Peyer's patch (tissue), 4 donors: Measurements from ENCODE around the gene LRRC1. TPM values are rescaled to one million over a fixed set of nuclear protein-coding genes. Genes with fewer than 3 reads are reported as not detected.
A peak's percentile ranks its signal among the peaks of the same experiment; 100 is the strongest.

Source experiments
- DNase-seq, 3 donors: peaks; one replicate each; pipeline ENCODE4 v3.0.0-alpha.2; 2017 to 2019
- H3K27ac ChIP-seq, 4 donors: fragments of 200-600 bp; sonication (generic); one replicate each; pipeline ENCODE4 v1.5.1; 2016 to 2019
- H3K27me3 ChIP-seq, 2 donors: fragments of 200-600 bp; sonication (generic); one replicate each; pipeline ENCODE4 v1.5.1; 2019
- H3K36me3 ChIP-seq, 3 donors: fragments of 200-600 bp; sonication (generic); one replicate each; pipeline ENCODE4 v1.5.1; 2016 to 2019
- H3K4me1 ChIP-seq, 4 donors: fragments of 200-600 bp; sonication (generic); one replicate each; pipeline ENCODE4 v1.5.1; 2016 to 2019
- H3K4me3 ChIP-seq, 4 donors: fragments of 200-600 bp; sonication (generic); 1 replicate in 3 of 4; 2 replicates in 1 of 4; pipeline ENCODE4 v1.5.1; 2016 to 2019; ENCODE audit warnings: mild to moderate bottlenecking in 1 of 4
- H3K9me3 ChIP-seq, 4 donors: fragments of 200-600 bp; sonication (generic); one replicate each; pipeline ENCODE4 v1.5.1; 2016 to 2019; ENCODE audit warnings: mild to moderate bottlenecking in 1 of 4
- CTCF ChIP-seq, 6 experiments: fragments of 450-650 bp in 4 of 6; fragments of 200-600 bp in 2 of 6; sonication (generic) in 1 of 6; IDR thresholded peaks; one replicate each; pipeline ENCODE4 v1.5.1; 2017 to 2019; ENCODE audit warnings: antibody characterized with exemption in 6 of 6, mild to moderate bottlenecking in 3 of 6, moderate library complexity in 1 of 6
- POLR2A ChIP-seq, 2 donors: fragments of 450-650 bp; IDR thresholded peaks; one replicate each; pipeline ENCODE4 v1.5.1; 2017; ENCODE audit warnings: antibody characterized with exemption in 2 of 2, mild to moderate bottlenecking in 2 of 2, moderate library complexity in 2 of 2
- total RNA-seq, 4 donors: library from RNA; depleted of rRNA; stranded (reverse); fragments of >200 nt; gene quantifications; one replicate each; pipeline ENCODE4 v1.1.0, GENCODE V29; 2016

LRRC1 gene
- total RNA-seq, 4 donors from 2014 or later = 37.1 to 63.6 (median 49.8) TPM

GRCh38 chr6:53796791-53797190, 2.0 kb downstream of the LRRC1 start:
- no peak for TF ChIP-seq POLR2A (IDR thresholded peaks at IDR 0.05)
- H3K4me3 ChIP-seq = peak overlapping the region in 2 of 4 donors; percentile 76 to 93
- DNase-seq = no peak
- H3K27ac ChIP-seq = peak overlapping the region in 3 of 4 donors; percentile 62 to 89 (median 73)
- peaks cover 0 to 13% (median 3%) of the 10 kb centered on the region in 4 donors for H3K4me1 ChIP-seq
- no peaks in the 10 kb centered on the region for H3K27me3 ChIP-seq
- no peaks in the 10 kb centered on the region for H3K9me3 ChIP-seq
- no peaks in the 10 kb centered on the region for H3K36me3 ChIP-seq

- Histone ChIP-seq H3K4me3 (peak overlapping the region in 1 of 4 donors; percentile 93), H3K9me3 (no peaks in the 10 kb centered on the region), H3K4me1 (peaks cover 0 to 13% (median 3%) of the 10 kb centered on the region in 4 donors), H3K27me3 (no peaks in the 10 kb centered on the region), H3K36me3 (no peaks in the 10 kb centered on the region), H3K27ac (peak overlapping the region in 1 of 4 donors; percentile 73)
- TF ChIP-seq POLR2A (IDR thresholded peaks at IDR 0.05) (no peak), CTCF (IDR thresholded peaks at IDR 0.05) (no peak)
- no peak for DNase-seq
These were observed 2.5 kb downstream of the LRRC1 start for GRCh38 chr6:53797304-53797703.

- Histone ChIP-seq H3K27ac (no peak overlapping the region), H3K27me3 (no peaks in the 10 kb centered on the region), H3K9me3 (no peaks in the 10 kb centered on the region), H3K4me1 (peaks cover 0 to 6% (median 2%) of the 10 kb centered on the region in 4 donors), H3K4me3 (no peak overlapping the region), H3K36me3 (no peaks in the 10 kb centered on the region)
- DNase-seq = no peak
- TF ChIP-seq CTCF (IDR thresholded peaks at IDR 0.05) (no peak), POLR2A (IDR thresholded peaks at IDR 0.05) (no peak)
These were observed 4.5 kb downstream of the LRRC1 start for GRCh38 chr6:53799340-53799739.

GRCh38 chr6:53801022-53801421, 6.2 kb downstream of the LRRC1 start:
- Histone ChIP-seq H3K4me1 (peaks cover 0 to 4% (median 1%) of the 10 kb centered on the region in 4 donors), H3K27me3 (no peaks in the 10 kb centered on the region), H3K36me3 (no peaks in the 10 kb centered on the region), H3K27ac (no peak overlapping the region), H3K9me3 (no peaks in the 10 kb centered on the region), H3K4me3 (no peak overlapping the region)
- TF ChIP-seq POLR2A (IDR thresholded peaks at IDR 0.05) (no peak), CTCF (IDR thresholded peaks at IDR 0.05) (no peak)
- DNase-seq = no peak

GRCh38 chr6:53802582-53802981, 7.8 kb downstream of the LRRC1 start:
- no peaks in the 10 kb centered on the region for H3K4me1 ChIP-seq
- no peak for DNase-seq
- H3K9me3 ChIP-seq = no peaks in the 10 kb centered on the region
- no peaks in the 10 kb centered on the region for H3K36me3 ChIP-seq
- no peaks in the 10 kb centered on the region for H3K27me3 ChIP-seq
- no peak overlapping the region for H3K4me3 ChIP-seq
- H3K27ac ChIP-seq = no peak overlapping the region
- TF ChIP-seq CTCF (IDR thresholded peaks at IDR 0.05) (no peak), POLR2A (IDR thresholded peaks at IDR 0.05) (no peak)

- DNase-seq = no peak
- H3K36me3 ChIP-seq = no peaks in the 10 kb centered on the region
- no peak overlapping the region for H3K27ac ChIP-seq
- TF ChIP-seq POLR2A (IDR thresholded peaks at IDR 0.05) (no peak), CTCF (IDR thresholded peaks at IDR 0.05) (no peak)
- H3K4me3 ChIP-seq = no peak overlapping the region
- no peaks in the 10 kb centered on the region for H3K9me3 ChIP-seq
- no peaks in the 10 kb centered on the region for H3K4me1 ChIP-seq
- no peaks in the 10 kb centered on the region for H3K27me3 ChIP-seq
These were observed 8.5 kb downstream of the LRRC1 start for GRCh38 chr6:53803081-53803860.
